Stimulated activated CD8-positive, alpha-beta memory T cell treated with anti-CD3 and anti-CD28 coated beads, Interleukin-12 subunit alpha, Interleukin-12 subunit beta, amount 100 ng/mL, for 4 hours (primary cell): ENCODE measurements around the gene GOLGA7B.

Experiments
- DNase-seq: peaks from one replicate; pipeline ENCODE4 v3.0.0-alpha.2; 2020; ENCODE audit warnings: low read depth

GOLGA7B gene

GRCh38 chr10:97895084-97895483, 45.4 kb downstream of the GOLGA7B start:
- no peak for DNase-seq

- no peak for DNase-seq
These were observed 46.3 kb downstream of the GOLGA7B start for GRCh38 chr10:97895915-97896314.

DNA sequence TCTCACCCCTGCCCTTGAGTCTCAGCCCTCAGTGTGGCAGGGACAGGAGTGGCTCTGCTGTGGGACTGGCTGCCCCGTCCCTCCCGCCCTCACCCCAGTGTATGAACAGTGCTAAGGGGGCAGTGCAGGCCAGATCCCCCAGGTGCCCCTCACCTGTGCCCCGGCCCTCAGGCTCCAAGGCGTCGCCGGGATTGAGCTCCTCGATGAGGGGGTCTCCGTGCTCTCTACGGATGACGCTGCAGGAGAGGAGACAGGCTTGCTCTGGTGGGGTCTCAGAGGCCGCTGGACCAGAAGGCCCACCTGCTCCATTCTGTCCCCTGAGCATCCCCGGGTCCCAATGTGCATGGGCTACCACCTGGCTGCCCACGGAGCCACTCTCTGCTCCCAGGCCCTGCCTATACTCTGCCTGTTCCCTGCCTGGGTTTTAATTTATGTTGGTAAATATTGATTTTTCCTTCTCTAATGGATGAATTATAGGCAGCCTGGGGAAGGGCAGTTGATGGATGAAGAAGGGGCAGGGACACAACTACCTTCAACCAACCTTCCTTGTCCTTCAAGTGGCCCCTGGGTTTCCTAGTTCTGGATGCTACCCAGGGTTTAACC, 47.2 kb downstream of the GOLGA7B start:
- DNase-seq: no peak

GRCh38 chr10:97898429-97898828, 48.8 kb downstream of the GOLGA7B start:
- no peak for DNase-seq

- no peak for DNase-seq
These were observed 51.7 kb downstream of the GOLGA7B start for GRCh38 chr10:97901381-97901780.

- no peak for DNase-seq
These were observed 53.7 kb downstream of the GOLGA7B start for GRCh38 chr10:97903128-97904017.

DNA sequence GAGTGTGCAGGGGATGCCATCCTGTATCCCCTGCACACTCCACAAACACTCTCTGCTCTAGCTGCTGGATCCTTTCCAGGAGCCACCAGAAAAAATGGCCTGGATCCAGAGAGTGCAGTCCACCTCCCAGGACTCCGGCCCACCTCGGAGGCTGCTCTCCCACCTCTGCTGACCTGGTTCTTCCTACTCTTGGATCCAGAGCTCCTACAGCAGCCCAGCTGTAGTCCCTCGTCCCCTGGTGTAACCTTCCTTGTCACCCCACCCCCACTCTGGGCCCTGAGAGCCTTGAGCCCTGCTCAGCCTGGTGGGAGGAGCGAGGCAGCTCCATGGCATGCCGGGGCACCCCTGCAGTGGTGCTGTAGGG, 54.4 kb downstream of the GOLGA7B start:
- no peak for DNase-seq

DNA sequence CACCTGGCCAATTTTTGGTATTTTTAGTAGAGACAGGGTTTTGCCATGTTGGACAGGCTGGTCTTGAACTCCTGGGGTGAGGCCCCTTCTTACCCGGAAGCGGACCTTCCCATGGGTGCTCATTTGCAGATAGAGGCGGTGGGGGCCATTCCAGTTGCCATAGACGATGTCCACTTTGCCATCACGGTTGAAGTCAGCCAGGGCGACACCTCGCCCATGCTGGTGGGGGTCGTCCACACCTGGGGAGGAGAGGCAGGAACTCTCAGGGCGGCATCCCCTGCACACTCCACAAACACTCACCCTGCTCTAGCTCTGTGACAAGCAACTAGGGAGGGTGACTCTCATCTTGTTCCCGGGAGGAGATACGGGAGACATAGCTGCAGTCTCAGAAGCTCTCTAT, 54.9 kb downstream of the GOLGA7B start:
- DNase-seq: no peak

DNA sequence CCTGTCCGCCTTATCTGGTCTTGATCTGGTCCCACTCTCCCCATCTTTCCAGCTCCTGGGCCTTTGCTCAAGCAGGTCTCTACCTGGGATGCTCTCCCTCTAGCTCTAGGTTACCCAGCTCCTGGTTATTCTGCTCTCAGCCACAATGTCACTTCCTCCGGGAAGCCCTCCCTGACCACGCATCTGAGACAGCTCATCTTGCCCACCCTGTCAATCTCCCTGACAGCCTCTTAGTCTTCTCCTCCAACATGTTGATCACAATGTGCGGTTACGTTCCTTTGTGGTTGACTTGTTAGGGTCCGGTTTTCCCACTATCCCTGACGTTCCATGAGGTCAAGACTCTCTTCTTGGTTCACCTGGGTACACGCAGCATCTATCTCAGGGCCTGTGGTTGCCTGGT, 55.6 kb downstream of the GOLGA7B start:
- DNase-seq: no peak

- DNase-seq: no peak
These were observed 57.6 kb downstream of the GOLGA7B start for GRCh38 chr10:97907211-97907610.

- DNase-seq: no peak
These were observed 58.2 kb downstream of the GOLGA7B start for GRCh38 chr10:97907830-97908229.

GRCh38 chr10:97910661-97911060, 61.0 kb downstream of the GOLGA7B start:
- no peak for DNase-seq

DNA sequence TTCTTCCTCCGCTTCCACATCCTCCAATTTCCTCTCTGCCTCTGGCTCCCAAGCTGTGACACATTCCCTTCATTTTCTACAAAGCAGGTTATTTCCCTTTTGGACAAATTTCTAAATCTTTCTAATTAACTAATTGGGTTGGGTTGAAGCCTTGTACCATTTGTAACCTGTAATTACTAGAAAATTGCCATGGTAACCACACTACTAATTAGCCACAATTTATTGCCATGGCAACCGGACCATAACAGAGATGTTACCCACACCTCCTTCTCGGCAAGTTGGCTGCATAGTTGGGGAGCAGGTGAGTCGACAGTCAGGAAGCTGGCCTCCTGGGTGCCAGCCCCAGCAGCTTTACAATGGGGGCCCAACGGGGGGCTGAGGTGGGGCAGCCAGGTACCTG, 61.6 kb downstream of the GOLGA7B start:
- no peak for DNase-seq

GRCh38 chr10:97913193-97913592, 63.5 kb downstream of the GOLGA7B start:
- DNase-seq: no peak

GRCh38 chr10:97913614-97914013, 64.0 kb downstream of the GOLGA7B start:
- no peak for DNase-seq

DNA sequence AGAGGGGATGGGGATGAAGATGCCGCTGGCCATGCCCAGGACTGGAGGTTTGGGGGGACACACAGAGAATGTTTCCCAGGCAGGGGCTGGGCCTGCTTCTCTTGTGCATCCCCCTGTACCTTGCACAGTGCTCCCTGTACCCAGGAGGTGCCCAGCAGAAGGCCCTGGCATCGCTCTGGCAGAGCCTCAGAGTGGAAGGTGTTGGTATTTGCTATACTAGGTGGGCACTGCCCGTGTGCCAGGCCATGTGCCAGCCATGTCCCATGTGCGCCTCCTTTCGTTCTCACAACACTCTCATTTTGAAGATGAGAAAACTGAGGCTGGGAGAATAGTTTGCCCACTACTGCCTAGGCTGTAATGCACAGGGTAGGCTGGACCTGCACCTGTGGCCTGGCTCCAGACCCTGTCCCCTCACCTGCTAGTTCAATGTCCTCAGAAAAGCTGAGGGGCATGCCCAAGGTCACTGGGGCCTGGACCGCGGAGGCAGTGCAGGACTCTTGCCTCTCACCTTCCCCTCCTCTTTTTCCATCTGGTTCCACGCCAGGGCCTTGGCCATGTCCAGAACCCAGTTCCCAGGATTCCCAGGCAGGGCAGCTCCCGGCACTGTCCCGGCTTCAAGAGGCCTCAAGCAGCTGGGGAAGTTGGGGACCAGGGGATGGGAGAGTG, 64.7 kb downstream of the GOLGA7B start:
- no peak for DNase-seq

GRCh38 chr10:97914837-97915211, 65.2 kb downstream of the GOLGA7B start:
- peak; percentile 26 for DNase-seq

DNA sequence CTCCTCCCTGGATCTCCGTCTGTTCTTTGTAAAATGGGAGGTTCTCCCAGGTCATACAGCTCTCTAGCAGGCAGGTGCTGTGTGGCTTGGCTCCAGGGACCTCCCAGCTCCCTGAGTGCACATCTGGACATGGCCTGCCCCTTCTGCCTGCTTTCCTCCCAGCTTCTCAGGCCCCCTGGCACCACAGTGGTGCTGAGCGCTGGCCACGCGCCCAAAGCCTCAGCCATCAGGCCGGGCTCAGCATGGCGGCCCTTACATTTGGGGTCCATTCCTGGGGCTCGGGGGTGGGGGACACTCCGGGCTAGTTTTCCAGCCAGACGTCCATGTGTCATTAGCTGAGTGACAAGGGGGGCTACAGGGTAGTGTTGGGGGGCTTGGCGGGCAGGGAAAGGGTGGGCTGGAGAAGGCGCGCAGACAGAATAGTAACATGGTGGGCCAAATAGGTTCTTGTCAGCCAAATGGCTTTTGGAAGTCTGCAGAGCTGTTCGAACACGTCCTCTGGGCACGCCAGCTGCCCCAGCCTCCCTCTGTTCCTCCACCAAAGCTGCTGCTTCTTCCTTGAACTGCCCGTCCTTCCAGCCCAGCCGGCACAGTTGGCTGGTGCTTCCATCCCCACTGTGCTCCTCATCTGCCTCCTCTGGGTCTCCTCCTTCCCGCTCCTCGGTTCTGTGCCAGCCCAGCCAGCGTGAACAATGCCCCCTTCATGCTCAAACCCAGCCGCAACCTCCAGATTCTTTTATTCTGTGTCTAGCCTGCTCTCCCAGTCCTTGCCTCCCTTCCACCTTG, 65.9 kb downstream of the GOLGA7B start:
- no peak for DNase-seq

GRCh38 chr10:97916586-97916985, 66.9 kb downstream of the GOLGA7B start:
- no peak for DNase-seq

DNA sequence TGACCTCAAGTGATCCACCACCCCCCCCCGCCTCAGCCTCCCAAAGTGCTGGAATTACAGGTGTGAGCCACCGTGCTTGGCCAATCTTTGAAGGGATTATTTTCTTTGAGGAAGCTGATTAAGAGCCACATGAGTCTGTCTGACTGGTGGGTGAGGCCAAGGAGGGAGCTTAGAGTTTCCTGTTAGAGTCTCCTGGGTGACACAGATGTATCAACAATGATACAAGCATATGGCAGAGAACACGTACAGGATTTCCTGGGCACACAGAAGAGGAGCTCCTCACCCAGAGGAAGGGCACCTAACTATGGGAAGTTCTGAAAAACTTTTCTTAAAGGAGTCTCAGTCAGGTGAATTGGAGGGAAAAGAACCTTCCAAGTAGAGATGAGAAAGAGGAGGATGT, 69.4 kb downstream of the GOLGA7B start:
- DNase-seq: no peak

DNA sequence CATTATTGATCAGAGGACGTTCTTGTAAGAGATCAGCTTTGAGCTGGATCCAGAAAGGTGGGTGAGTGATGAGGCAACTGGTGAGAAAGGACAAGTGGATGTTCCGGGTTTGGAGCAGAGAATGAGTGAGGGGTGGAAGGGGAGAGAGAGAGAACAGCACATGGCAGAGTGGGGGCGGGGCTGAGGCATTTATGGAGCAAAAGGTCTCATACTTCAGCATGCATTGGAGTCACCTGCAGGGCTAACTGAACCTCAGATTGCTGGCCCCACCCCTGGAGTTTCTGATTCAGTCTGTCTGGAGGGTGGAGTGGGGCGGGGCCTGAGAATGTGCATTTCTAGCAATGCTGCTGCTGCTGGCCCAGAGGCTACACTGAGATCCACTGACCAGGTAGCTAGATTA, 71.2 kb downstream of the GOLGA7B start:
- no peak for DNase-seq
